Lower leg skin (tissue), 3 donors: ENCODE measurements around the gene TESMIN.

Experiments used
- CTCF ChIP-seq, 3 donors: fragments of 450-650 bp; IDR thresholded peaks; one replicate each; pipeline ENCODE4 v1.5.1; 2016; ENCODE audit warnings: antibody characterized with exemption in 3 of 3, mild to moderate bottlenecking in 3 of 3, moderate library complexity in 2 of 3
- POLR2A ChIP-seq, 2 donors: fragments of 450-650 bp; IDR thresholded peaks; one replicate each; pipeline ENCODE4 v1.6.1; 2016 to 2017; ENCODE audit warnings: antibody characterized with exemption in 2 of 2, mild to moderate bottlenecking in 1 of 2, moderate library complexity in 1 of 2

- TF ChIP-seq CTCF (IDR thresholded peaks at IDR 0.05) (no peak), POLR2A (IDR thresholded peaks at IDR 0.05) (no peak)
Measured at GRCh38 chr11:68683121-68683520, 68.2 kb downstream of the TESMIN start.
